IMR-90 (cell line): Measurements from ENCODE around the gene DPH6. TPM values are rescaled to one million over a fixed set of nuclear protein-coding genes. Genes with fewer than 3 reads are reported as not detected.

ENCODE experiments used
- ATAC-seq: fragments of 200-7000 bp; cut with Tn5 transposase; 2 replicates; pipeline ENCODE4 v1.9.1; 2020; ENCODE audit warnings: low read depth, mild to moderate bottlenecking, moderate library complexity
- BruUV-seq: library from RNA; stranded (reverse); fragments of 400-500 nt; replicated peaks from 2 replicates; lab custom pipeline; 2021; lab: Mats Ljungman, UMichigan
- CTCF ChIA-PET: fragments of 300-600 bp; formaldehyde crosslinking; extraction: SDS; loops from one replicate; lab custom pipeline; 2021; ENCODE audit warnings: antibody characterized with exemption; lab: Yijun Ruan, JAX
- POLR2A ChIA-PET: fragments of 300-600 bp; sonication (Branson Sonifier 250); formaldehyde crosslinking; loops from one replicate; lab custom pipeline; 2022; ENCODE audit warnings: antibody characterized with exemption; ENCODE audit not compliant: unreplicated experiment; lab: Charles Lee
- DNase-seq: peaks from one replicate; pipeline ENCODE4 v3.0.0; 2013
- H2AFZ ChIP-seq: replicated peaks from 2 replicates; pipeline ENCODE3; 2013; ENCODE audit warnings: low read length, mild to moderate bottlenecking; ENCODE audit not compliant: poor library complexity
- H2AK5ac ChIP-seq: 2 replicates; pipeline ENCODE4 v1.6.1; 2013; ENCODE audit warnings: low read depth, low read length, inconsistent platforms
- H2AK9ac ChIP-seq: replicated peaks from 2 replicates; pipeline ENCODE3; 2013; ENCODE audit warnings: mild to moderate bottlenecking, low read depth, low read length, moderate library complexity; ENCODE audit not compliant: poor library complexity
- H2BK120ac ChIP-seq: 2 replicates; pipeline ENCODE4 v1.6.1; 2013; ENCODE audit warnings: low read depth, low read length, inconsistent platforms
- H2BK15ac ChIP-seq: 3 replicates; pipeline ENCODE4 v1.6.1; 2013; ENCODE audit warnings: low read depth, low read length, inconsistent platforms
- H2BK20ac ChIP-seq: 2 replicates; pipeline ENCODE4 v1.6.1; 2013; ENCODE audit warnings: low read depth, mild to moderate bottlenecking, inconsistent platforms, low read length, moderate library complexity
- H2BK5ac ChIP-seq: 2 replicates; pipeline ENCODE4 v1.6.1; 2013; ENCODE audit warnings: mild to moderate bottlenecking, low read depth, low read length, inconsistent platforms; ENCODE audit not compliant: poor library complexity, severe bottlenecking
- H3K14ac ChIP-seq: replicated peaks from 2 replicates; pipeline ENCODE4 v1.6.1; 2013; ENCODE audit warnings: low read depth, low read length, inconsistent platforms
- H3K18ac ChIP-seq: 2 replicates; pipeline ENCODE4 v1.6.1; 2013; ENCODE audit warnings: low read depth, low read length, control low read depth
- H3K23ac ChIP-seq: 2 replicates; pipeline ENCODE4 v1.6.1; 2013; ENCODE audit warnings: low read depth, low read length, inconsistent platforms
- H3K27ac ChIP-seq: 2 replicates; pipeline ENCODE4 v1.5.1; 2013; ENCODE audit warnings: mild to moderate bottlenecking, control low read depth, low read length; ENCODE audit not compliant: insufficient read depth
- H3K27me3 ChIP-seq: 2 replicates; pipeline ENCODE4 v1.6.1; 2013; ENCODE audit warnings: low read length; ENCODE audit not compliant: control insufficient read depth, insufficient read depth
- H3K36me3 ChIP-seq: 2 replicates; pipeline ENCODE4 v1.6.1; 2013; ENCODE audit warnings: low read length, mixed read lengths; ENCODE audit not compliant: control insufficient read depth, insufficient read depth
- H3K4ac ChIP-seq: 2 replicates; pipeline ENCODE4 v1.6.1; 2013; ENCODE audit warnings: low read depth, low read length, inconsistent platforms
- H3K4me1 ChIP-seq: 2 replicates; pipeline ENCODE4 v1.6.1; 2013; ENCODE audit warnings: low read length, mixed read lengths; ENCODE audit not compliant: control insufficient read depth, insufficient read depth
- H3K4me2 ChIP-seq: 2 replicates; pipeline ENCODE4 v1.6.1; 2013; ENCODE audit warnings: low read depth, mild to moderate bottlenecking, control low read depth, low read length, moderate library complexity
- H3K4me3 ChIP-seq: 2 replicates; pipeline ENCODE4 v1.5.1; 2013; ENCODE audit warnings: low read depth, mild to moderate bottlenecking, control low read depth, low read length, moderate library complexity; ENCODE audit not compliant: insufficient read depth
- H3K56ac ChIP-seq: 2 replicates; pipeline ENCODE4 v1.6.1; 2013; ENCODE audit warnings: low read length, inconsistent platforms; ENCODE audit not compliant: insufficient read depth; ENCODE audit errors: extremely low read depth
- H3K79me1 ChIP-seq, 2 experiments: 2 replicates each; pipeline ENCODE4 v1.6.1; 2013; ENCODE audit warnings: low read length in 2 of 2, inconsistent platforms in 1 of 2, low read depth in 1 of 2
- H3K9ac ChIP-seq: 2 replicates; pipeline ENCODE4 v1.6.1; 2013; ENCODE audit warnings: low read depth, low read length, control low read depth
- H3K9me1 ChIP-seq: 2 replicates; pipeline ENCODE4 v1.6.1; 2013; ENCODE audit warnings: low read length, inconsistent platforms; ENCODE audit not compliant: insufficient read depth
- H3K9me3 ChIP-seq: 2 replicates; pipeline ENCODE4 v1.6.1; 2013; ENCODE audit warnings: low read length; ENCODE audit not compliant: control insufficient read depth, insufficient read depth
- H4K20me1 ChIP-seq: 2 replicates; pipeline ENCODE4 v1.6.1; 2013; ENCODE audit warnings: low read length, inconsistent platforms; ENCODE audit not compliant: insufficient read depth
- H4K5ac ChIP-seq: 2 replicates; pipeline ENCODE4 v1.6.1; 2013; ENCODE audit warnings: mild to moderate bottlenecking, low read depth, low read length, control low read depth
- H4K8ac ChIP-seq, 2 experiments: 2 replicates each; pipeline ENCODE4 v1.6.1; 2013; ENCODE audit warnings: low read depth in 2 of 2, low read length in 2 of 2, control low read depth in 1 of 2, inconsistent platforms in 1 of 2
- H4K91ac ChIP-seq: 2 replicates; pipeline ENCODE4 v1.6.1; 2013; ENCODE audit warnings: low read depth, low read length, inconsistent platforms; ENCODE audit not compliant: insufficient read depth
- BHLHE40 ChIP-seq: fragments of 150-350 bp; IDR thresholded peaks from 2 replicates; pipeline ENCODE4 v1.6.1; 2016; ENCODE audit warnings: mild to moderate bottlenecking, low read depth, low read length
- WGBS, 2 experiments: methylation state at CpG; one replicate each; pipeline versions ENCODE4 v1.1.5 to v1.1.7; 2013; ENCODE audit warnings: missing lambda C conversion rate in 2 of 2; ENCODE audit not compliant: insufficient read length in 1 of 2; ENCODE audit errors: extremely low coverage in 2 of 2; 5-methylcytosine and 5-hydroxymethylcytosine counted together
- dilution Hi-C: fragments of 300-500 bp; cut with HindIII; formaldehyde crosslinking; loops from one replicate; pipeline ENCODE4 v1.14.3; 2018; ENCODE audit warnings: low sequenced_read_pairs; ENCODE audit not compliant: unreplicated experiment
- in situ Hi-C: fragments of 300-500 bp; cut with MboI; formaldehyde crosslinking; loops from 3 replicates; pipeline ENCODE4 v1.14.3; 2019; ENCODE audit warnings: low sequenced_read_pairs, inconsistent platforms, mixed read lengths
- intact Hi-C: fragments of 100-400 bp; cut with micrococcal nuclease; formaldehyde crosslinking; loops from 2 replicates; pipeline ENCODE4 v1.10.0; 2022
- polyA plus RNA-seq, 3 experiments: library from polyadenylated mRNA; depleted of rRNA; stranded (reverse); fragments of >200 nt; gene quantifications; 2 replicates each; pipeline ENCODE4 v1.2.3, GENCODE V29; 2012; ENCODE audit warnings: low replicate concordance in 1 of 3
- total RNA-seq: library from RNA; depleted of rRNA; stranded (reverse); fragments of >200 nt; gene quantifications from 2 replicates; pipeline ENCODE4 v1.2.3, GENCODE V29; 2012
- TF ChIP-seq, protein P1 (sequence below): fragments of 150-350 bp; IDR thresholded peaks from 2 replicates; pipeline ENCODE4 v1.6.1; 2016; ENCODE audit warnings: low read depth, mild to moderate bottlenecking, low read length, moderate library complexity, borderline replicate concordance

The DPH6 gene
- total and polyA plus RNA-seq, 2 of the 4 experiments (the other 2 are of a cell fraction) = 6.1 to 8.1 TPM

GRCh38 chr15:35321926-35322325 lies 224.0 kb downstream of the DPH6 start:
- Histone ChIP-seq H2BK5ac (no peak overlapping the region), H3K27ac (no peak overlapping the region), H3K36me3 (no peaks in the 10 kb centered on the region), H3K9me1 (no peaks in the 10 kb centered on the region), H3K14ac (no peak overlapping the region), H4K91ac (no peak overlapping the region), H4K8ac (no peak overlapping the region), H3K4me2 (no peak overlapping the region), H4K5ac (no peak overlapping the region), H3K18ac (no peak overlapping the region), H3K56ac (no peak overlapping the region), H2BK120ac (no peak overlapping the region), H3K4me3 (no peak overlapping the region), H2AK9ac (no peak overlapping the region), H2AFZ (no peak overlapping the region), H3K9ac (no peak overlapping the region), H4K20me1 (no peaks in the 10 kb centered on the region), H2AK5ac (no peak overlapping the region), H2BK20ac (no peak overlapping the region), H3K27me3 (no peaks in the 10 kb centered on the region), H3K4ac (no peak overlapping the region), H3K23ac (no peak overlapping the region), H3K79me1 (no peaks in the 10 kb centered on the region), H2BK15ac (no peak overlapping the region), H3K4me1 (no peaks in the 10 kb centered on the region), H3K9me3 (no peaks in the 10 kb centered on the region)
- WGBS, 2 experiments = no CpG with 5 or more reads among the region's 2 CpGs
- ChIA-PET POLR2A (no interaction called here), CTCF (no interaction called here)
- dilution Hi-C loops = no loop called here
- in situ Hi-C loops = no loop called here
- intact Hi-C loops = no loop called here
- ATAC-seq = no peak
- BruUV-seq = no TSS peak
- TF ChIP-seq, protein P1, sequence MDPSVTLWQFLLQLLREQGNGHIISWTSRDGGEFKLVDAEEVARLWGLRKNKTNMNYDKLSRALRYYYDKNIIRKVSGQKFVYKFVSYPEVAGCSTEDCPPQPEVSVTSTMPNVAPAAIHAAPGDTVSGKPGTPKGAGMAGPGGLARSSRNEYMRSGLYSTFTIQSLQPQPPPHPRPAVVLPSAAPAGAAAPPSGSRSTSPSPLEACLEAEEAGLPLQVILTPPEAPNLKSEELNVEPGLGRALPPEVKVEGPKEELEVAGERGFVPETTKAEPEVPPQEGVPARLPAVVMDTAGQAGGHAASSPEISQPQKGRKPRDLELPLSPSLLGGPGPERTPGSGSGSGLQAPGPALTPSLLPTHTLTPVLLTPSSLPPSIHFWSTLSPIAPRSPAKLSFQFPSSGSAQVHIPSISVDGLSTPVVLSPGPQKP = no peak
- no peak for TF ChIP-seq BHLHE40
- DNase-seq = no peak
